OCI-LY7 (cell line): ENCODE results near the gene RIOK1. TPM values are rescaled to one million over a fixed set of nuclear protein-coding genes. Genes with fewer than 3 reads are reported as not detected.

Experiments used
- BruUV-seq: library from RNA; stranded (reverse); fragments of 400-500 nt; replicated peaks from 2 replicates; lab custom pipeline; 2021; lab: Mats Ljungman, UMichigan
- CTCF ChIA-PET: fragments of 300-600 bp; sonication (Branson Sonifier 250); formaldehyde crosslinking; loops from one replicate; lab custom pipeline; 2022; ENCODE audit warnings: antibody characterized with exemption; ENCODE audit not compliant: unreplicated experiment; lab: Charles Lee
- POLR2A ChIA-PET: fragments of 300-600 bp; sonication (Branson Sonifier 250); formaldehyde crosslinking; loops from one replicate; lab custom pipeline; 2022; ENCODE audit warnings: antibody characterized with exemption; lab: Charles Lee
- DNase-seq: peaks from one replicate; pipeline ENCODE4 v3.0.0-alpha.2; 2015; ENCODE audit warnings: low spot score
- H2AFZ ChIP-seq: fragments of 200-600 bp; sonication (generic), shearing (Covaris generic); 2 replicates; pipeline ENCODE4 v1.6.1; 2014; ENCODE audit warnings: mild to moderate bottlenecking, antibody characterized with exemption, low read length, moderate library complexity
- H3K27ac ChIP-seq: fragments of 200-600 bp; sonication (generic); 2 replicates; pipeline ENCODE4 v1.5.1; 2014; ENCODE audit warnings: mixed run types, low read depth, mild to moderate bottlenecking, moderate library complexity, low read length, inconsistent platforms; ENCODE audit not compliant: poor library complexity, severe bottlenecking
- H3K36me3 ChIP-seq: fragments of 200-600 bp; sonication (generic); 2 replicates; pipeline ENCODE4 v1.6.1; 2014; ENCODE audit warnings: mild to moderate bottlenecking, antibody characterized with exemption, low read length, moderate library complexity, mixed read lengths; ENCODE audit not compliant: insufficient read depth
- H3K4me1 ChIP-seq: fragments of 200-600 bp; sonication (generic); 2 replicates; pipeline ENCODE4 v1.5.1; 2014; ENCODE audit warnings: mild to moderate bottlenecking, low read length; ENCODE audit not compliant: insufficient read depth, poor library complexity, severe bottlenecking
- H3K4me2 ChIP-seq: fragments of 200-600 bp; sonication (generic); 2 replicates; pipeline ENCODE4 v1.6.1; 2014; ENCODE audit warnings: mild to moderate bottlenecking, low read length
- H3K4me3 ChIP-seq: fragments of 200-600 bp; sonication (generic); 2 replicates; pipeline ENCODE4 v1.5.1; 2014; ENCODE audit warnings: mild to moderate bottlenecking, low read depth, low read length; ENCODE audit not compliant: poor library complexity, severe bottlenecking
- H3K79me2 ChIP-seq: fragments of 200-600 bp; sonication (generic); 2 replicates; pipeline ENCODE4 v1.6.1; 2016; ENCODE audit warnings: low read depth, mild to moderate bottlenecking, low read length, moderate library complexity, mixed read lengths; ENCODE audit not compliant: insufficient read depth
- H3K9me2 ChIP-seq: fragments of 200-600 bp; sonication (generic); 2 replicates; pipeline ENCODE4 v1.6.1; 2016; ENCODE audit warnings: mild to moderate bottlenecking, low read length, mixed read lengths; ENCODE audit not compliant: insufficient read depth
- H3K9me3 ChIP-seq: fragments of 200-600 bp; sonication (generic); 2 replicates; pipeline ENCODE4 v1.6.1; 2014; ENCODE audit warnings: mild to moderate bottlenecking, mixed run types, low read length, mixed read lengths
- H4K20me1 ChIP-seq: fragments of 200-600 bp; sonication (generic); 2 replicates; pipeline ENCODE4 v1.6.1; 2014; ENCODE audit warnings: mild to moderate bottlenecking, antibody characterized with exemption, low read length, moderate library complexity, mixed read lengths; ENCODE audit not compliant: insufficient read depth
- CTCF ChIP-seq: fragments of 200-600 bp; sonication (generic); conservative IDR thresholded peaks from 2 replicates; pipeline ENCODE4 v1.5.1; 2014; ENCODE audit warnings: mild to moderate bottlenecking, antibody characterized with exemption, low read length, moderate library complexity, mixed read lengths
- EZH2phosphoT487 ChIP-seq: fragments of 200-600 bp; sonication (generic); IDR thresholded peaks from 2 replicates; pipeline ENCODE4 v1.6.1; 2018; ENCODE audit warnings: low read depth, borderline replicate concordance, mild to moderate bottlenecking, mixed run types, antibody characterized with exemption, low read length, moderate library complexity, mixed read lengths
- intact Hi-C: fragments of 100-400 bp; cut with micrococcal nuclease; formaldehyde crosslinking; loops from one replicate; pipeline ENCODE4 v1.10.0; 2022; ENCODE audit not compliant: unreplicated experiment
- total RNA-seq, 2 experiments: library from RNA; depleted of rRNA in 1 of 2; stranded (reverse); fragments of >200 nt in 1 of 2; shearing (Covaris generic) in 1 of 2; gene quantifications; 2 replicates each; pipeline ENCODE4 v1.2.3, GENCODE V29; 2014 to 2022

RIOK1 gene
- total RNA-seq, 2 experiments from 2014 or later = 35.2 to 55.0 TPM

GRCh38 chr6:7377961-7378360 lies 11.6 kb upstream of the RIOK1 start:
- DNase-seq = no peak
- Histone ChIP-seq H2AFZ (no peak overlapping the region), H3K36me3 (no peaks in the 10 kb centered on the region), H3K79me2 (no peaks in the 10 kb centered on the region), H3K9me2 (no peaks in the 10 kb centered on the region), H3K4me3 (no peak overlapping the region), H3K4me2 (no peak overlapping the region), H4K20me1 (no peaks in the 10 kb centered on the region), H3K9me3 (no peaks in the 10 kb centered on the region), H3K27ac (no peak overlapping the region), H3K4me1 (no peaks in the 10 kb centered on the region)
- intact Hi-C loops = no loop called here
- CTCF ChIA-PET = no interaction called here
- TF ChIP-seq EZH2phosphoT487 = no peak
- no peak for TF ChIP-seq CTCF
- POLR2A ChIA-PET = interaction anchor here (0.5 to 1.5 kb wide), 3 partner anchors 12 to 517 kb away, joined by 3 to 6 read pairs (median 3); partner anchors contain the start of genes CAGE1 and RIOK1
- no TSS peak for BruUV-seq

GRCh38 chr6:7378740-7379139 lies 10.9 kb upstream of the RIOK1 start:
- no peak overlapping the region for H3K27ac ChIP-seq
- no peaks in the 10 kb centered on the region for H3K9me2 ChIP-seq
- H3K4me3 ChIP-seq = no peak overlapping the region
- H2AFZ ChIP-seq = no peak overlapping the region
- no peaks in the 10 kb centered on the region for H3K4me1 ChIP-seq
- intact Hi-C loops = no loop called here
- H3K79me2 ChIP-seq = no peaks in the 10 kb centered on the region
- no TSS peak for BruUV-seq
- ChIA-PET POLR2A (interaction anchor here (0.6 kb wide), 1 partner anchor 150 kb away, joined by 5 read pairs; no protein-coding TSS in a partner anchor), CTCF (no interaction called here)
- no peaks in the 10 kb centered on the region for H3K9me3 ChIP-seq
- no peaks in the 10 kb centered on the region for H4K20me1 ChIP-seq
- DNase-seq = no peak
- H3K36me3 ChIP-seq = no peaks in the 10 kb centered on the region
- TF ChIP-seq EZH2phosphoT487 = no peak
- TF ChIP-seq CTCF = no peak
- H3K4me2 ChIP-seq = no peak overlapping the region

GRCh38 chr6:7381092-7381491 lies 8.5 kb upstream of the RIOK1 start:
- H3K27ac ChIP-seq = no peak overlapping the region

More at GRCh38 chr6:7381092-7381491, 8.5 kb upstream of the RIOK1 start:
- H3K36me3 ChIP-seq = no peaks in the 10 kb centered on the region
- no TSS peak for BruUV-seq
- H2AFZ ChIP-seq = no peak overlapping the region
- H4K20me1 ChIP-seq = no peaks in the 10 kb centered on the region
- intact Hi-C loops = no loop called here
- no peaks in the 10 kb centered on the region for H3K9me2 ChIP-seq
- TF ChIP-seq CTCF (no peak), EZH2phosphoT487 (no peak)
- POLR2A ChIA-PET = no interaction called here
- no peaks in the 10 kb centered on the region for H3K9me3 ChIP-seq
- no peaks in the 10 kb centered on the region for H3K4me1 ChIP-seq
- no peak overlapping the region for H3K4me3 ChIP-seq
- no peak for DNase-seq
- CTCF ChIA-PET = no interaction called here
- H3K4me2 ChIP-seq = no peak overlapping the region
- no peaks in the 10 kb centered on the region for H3K79me2 ChIP-seq
